Mesothelial cell of epicardium (in vitro differentiated cells): ENCODE measurements around the gene NTM. TPM values are rescaled to one million over a fixed set of nuclear protein-coding genes. Genes with fewer than 3 reads are reported as not detected.

Experiments
- DNase-seq, 2 experiments: peaks; one replicate each; pipeline ENCODE4 v3.0.0; 2021; ENCODE audit warnings: low spot score in 2 of 2; ENCODE audit not compliant: unreplicated experiment in 2 of 2
- H3K27ac Mint-ChIP-seq: 2 replicates; pipeline ENCODE4 v1.8.0; 2021; ENCODE audit warnings: mixed read lengths
- H3K27me3 Mint-ChIP-seq: 2 replicates; pipeline ENCODE4 v1.8.0; 2021; ENCODE audit warnings: low read depth, mixed read lengths
- H3K36me3 Mint-ChIP-seq: 2 replicates; pipeline ENCODE4 v1.8.0; 2021; ENCODE audit warnings: mixed read lengths
- H3K4me1 Mint-ChIP-seq: 2 replicates; pipeline ENCODE4 v1.8.0; 2021; ENCODE audit warnings: mixed read lengths
- H3K4me3 Mint-ChIP-seq: 2 replicates; pipeline ENCODE4 v1.8.0; 2021; ENCODE audit warnings: mild to moderate bottlenecking, moderate library complexity, mixed read lengths
- H3K9me3 Mint-ChIP-seq: 2 replicates; pipeline ENCODE4 v1.8.0; 2021; ENCODE audit warnings: mixed read lengths
- CTCF ChIP-seq: fragments of 200-600 bp; sonication (generic); IDR thresholded peaks from one replicate; pipeline ENCODE4 v1.5.0; 2021; ENCODE audit warnings: antibody characterized with exemption; ENCODE audit not compliant: unreplicated experiment
- total RNA-seq: library from RNA; stranded (reverse); gene quantifications from 3 replicates; pipeline ENCODE4 v1.2.1, GENCODE V29; 2021

The NTM gene
- total RNA-seq, 1 donor from 2014 or later: 3.9 TPM

- Mint-ChIP-seq H3K36me3 (no peaks in the 10 kb centered on the region), H3K27ac (no peak overlapping the region), H3K4me1 (no peaks in the 10 kb centered on the region), H3K27me3 (peaks cover 55% of the 10 kb centered on the region), H3K4me3 (no peak overlapping the region), H3K9me3 (no peaks in the 10 kb centered on the region)
- DNase-seq: no peak
- no peak for TF ChIP-seq CTCF
Observed at GRCh38 chr11:132131961-132132360, 761.5 kb downstream of the NTM start.

GRCh38 chr11:132134322-132134721 is 763.9 kb downstream of the NTM start:
- Mint-ChIP-seq H3K4me3 (no peak overlapping the region), H3K27ac (no peak overlapping the region), H3K36me3 (no peaks in the 10 kb centered on the region), H3K9me3 (no peaks in the 10 kb centered on the region), H3K27me3 (peaks cover 44% of the 10 kb centered on the region), H3K4me1 (no peaks in the 10 kb centered on the region)
- no peak for DNase-seq
- no peak for TF ChIP-seq CTCF

- H3K9me3 Mint-ChIP-seq: no peaks in the 10 kb centered on the region
- no peaks in the 10 kb centered on the region for H3K36me3 Mint-ChIP-seq
- DNase-seq: no peak
- H3K27ac Mint-ChIP-seq: no peak overlapping the region
- H3K4me1 Mint-ChIP-seq: no peaks in the 10 kb centered on the region
- H3K4me3 Mint-ChIP-seq: no peak overlapping the region
- TF ChIP-seq CTCF: no peak
- H3K27me3 Mint-ChIP-seq: peaks cover 39% of the 10 kb centered on the region
Observed at GRCh38 chr11:132137289-132137980, 767.0 kb downstream of the NTM start.

GRCh38 chr11:132137981-132138313 is 767.5 kb downstream of the NTM start:
- no peak for TF ChIP-seq CTCF
- Mint-ChIP-seq H3K9me3 (no peaks in the 10 kb centered on the region), H3K4me1 (no peaks in the 10 kb centered on the region), H3K27ac (no peak overlapping the region), H3K4me3 (no peak overlapping the region), H3K27me3 (peaks cover 38% of the 10 kb centered on the region), H3K36me3 (no peaks in the 10 kb centered on the region)
- no peak for DNase-seq

GRCh38 chr11:132139181-132139580 is 768.8 kb downstream of the NTM start:
- no peak overlapping the region for H3K4me3 Mint-ChIP-seq
- no peaks in the 10 kb centered on the region for H3K4me1 Mint-ChIP-seq
- DNase-seq: no peak
- no peaks in the 10 kb centered on the region for H3K36me3 Mint-ChIP-seq
- peaks cover 34% of the 10 kb centered on the region for H3K27me3 Mint-ChIP-seq
- H3K9me3 Mint-ChIP-seq: no peaks in the 10 kb centered on the region
- TF ChIP-seq CTCF: no peak
- H3K27ac Mint-ChIP-seq: no peak overlapping the region

GRCh38 chr11:132140056-132140455 is 769.6 kb downstream of the NTM start:
- no peaks in the 10 kb centered on the region for H3K36me3 Mint-ChIP-seq

More at GRCh38 chr11:132140056-132140455, 769.6 kb downstream of the NTM start:
- no peak overlapping the region for H3K4me3 Mint-ChIP-seq
- no peak overlapping the region for H3K27ac Mint-ChIP-seq
- no peak for TF ChIP-seq CTCF
- H3K27me3 Mint-ChIP-seq: peaks cover 41% of the 10 kb centered on the region
- no peaks in the 10 kb centered on the region for H3K4me1 Mint-ChIP-seq
- no peaks in the 10 kb centered on the region for H3K9me3 Mint-ChIP-seq
- no peak for DNase-seq
